LNCaP clone FGC (cell line): ENCODE results near the gene CCDC90B.

Experiments used
- DNase-seq: peaks from one replicate; pipeline ENCODE4 v3.0.0-alpha.2; 2011; ENCODE audit warnings: low read depth
- H3K4me3 ChIP-seq: 2 replicates; pipeline ENCODE4 v1.5.1; 2011; ENCODE audit warnings: mild to moderate bottlenecking, low read depth, low read length, control low read depth
- TF ChIP-seq, protein P1 (sequence below): IDR thresholded peaks from 2 replicates; pipeline ENCODE4 v1.5.1; 2012; ENCODE audit warnings: mild to moderate bottlenecking; ENCODE audit not compliant: control insufficient read depth, insufficient read depth; ENCODE audit errors: extremely low read depth

The CCDC90B gene, protein sequence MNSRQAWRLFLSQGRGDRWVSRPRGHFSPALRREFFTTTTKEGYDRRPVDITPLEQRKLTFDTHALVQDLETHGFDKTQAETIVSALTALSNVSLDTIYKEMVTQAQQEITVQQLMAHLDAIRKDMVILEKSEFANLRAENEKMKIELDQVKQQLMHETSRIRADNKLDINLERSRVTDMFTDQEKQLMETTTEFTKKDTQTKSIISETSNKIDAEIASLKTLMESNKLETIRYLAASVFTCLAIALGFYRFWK

DNA sequence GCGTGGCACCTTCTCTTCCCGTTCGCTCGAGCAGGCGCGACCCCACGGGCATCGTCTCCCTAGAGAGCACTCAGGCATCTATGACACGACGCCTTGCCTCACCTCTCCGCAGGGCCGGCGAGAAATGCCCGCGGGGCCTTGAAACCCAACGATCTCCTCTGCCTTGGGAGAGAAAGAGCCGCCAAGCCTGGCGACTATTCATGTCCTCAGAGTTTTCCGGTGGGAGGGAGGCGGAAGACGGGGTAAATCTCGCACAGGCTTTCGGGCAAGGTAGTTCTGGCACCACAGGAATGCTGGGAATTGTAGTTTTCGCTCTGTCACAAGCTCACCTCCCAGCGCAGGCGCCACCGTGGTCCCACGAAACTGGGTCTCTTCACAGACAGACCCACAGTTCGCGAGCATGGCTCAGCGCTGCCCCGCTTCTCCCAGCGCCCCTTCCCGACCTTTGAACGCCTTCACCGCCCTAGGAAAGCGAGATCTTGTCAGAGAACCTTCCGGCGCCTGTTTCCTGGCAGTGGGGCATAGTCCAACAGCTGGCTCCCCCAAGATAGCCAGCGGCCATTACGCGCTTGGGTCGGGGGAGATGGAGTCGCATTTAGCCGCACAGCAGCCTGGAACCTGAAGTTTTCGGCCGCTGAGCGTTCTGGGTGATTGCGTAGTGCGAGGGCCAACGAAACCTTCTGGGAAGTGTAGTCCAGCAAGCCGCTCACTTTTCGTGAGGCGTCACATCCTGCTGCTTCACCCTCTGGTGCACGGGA is at the start of gene CCDC90B:
TSS of gene CCDC90B (minus strand) at position 597 of the 758 bp plus-strand sequence. CDS start at position 202, 395 bp downstream.
- TF ChIP-seq, protein P1, sequence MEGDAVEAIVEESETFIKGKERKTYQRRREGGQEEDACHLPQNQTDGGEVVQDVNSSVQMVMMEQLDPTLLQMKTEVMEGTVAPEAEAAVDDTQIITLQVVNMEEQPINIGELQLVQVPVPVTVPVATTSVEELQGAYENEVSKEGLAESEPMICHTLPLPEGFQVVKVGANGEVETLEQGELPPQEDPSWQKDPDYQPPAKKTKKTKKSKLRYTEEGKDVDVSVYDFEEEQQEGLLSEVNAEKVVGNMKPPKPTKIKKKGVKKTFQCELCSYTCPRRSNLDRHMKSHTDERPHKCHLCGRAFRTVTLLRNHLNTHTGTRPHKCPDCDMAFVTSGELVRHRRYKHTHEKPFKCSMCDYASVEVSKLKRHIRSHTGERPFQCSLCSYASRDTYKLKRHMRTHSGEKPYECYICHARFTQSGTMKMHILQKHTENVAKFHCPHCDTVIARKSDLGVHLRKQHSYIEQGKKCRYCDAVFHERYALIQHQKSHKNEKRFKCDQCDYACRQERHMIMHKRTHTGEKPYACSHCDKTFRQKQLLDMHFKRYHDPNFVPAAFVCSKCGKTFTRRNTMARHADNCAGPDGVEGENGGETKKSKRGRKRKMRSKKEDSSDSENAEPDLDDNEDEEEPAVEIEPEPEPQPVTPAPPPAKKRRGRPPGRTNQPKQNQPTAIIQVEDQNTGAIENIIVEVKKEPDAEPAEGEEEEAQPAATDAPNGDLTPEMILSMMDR: peak; percentile 73
- peak within 1 kb of the TSS; percentile 88 for H3K4me3 ChIP-seq
- peak; percentile 96 for DNase-seq

DNA sequence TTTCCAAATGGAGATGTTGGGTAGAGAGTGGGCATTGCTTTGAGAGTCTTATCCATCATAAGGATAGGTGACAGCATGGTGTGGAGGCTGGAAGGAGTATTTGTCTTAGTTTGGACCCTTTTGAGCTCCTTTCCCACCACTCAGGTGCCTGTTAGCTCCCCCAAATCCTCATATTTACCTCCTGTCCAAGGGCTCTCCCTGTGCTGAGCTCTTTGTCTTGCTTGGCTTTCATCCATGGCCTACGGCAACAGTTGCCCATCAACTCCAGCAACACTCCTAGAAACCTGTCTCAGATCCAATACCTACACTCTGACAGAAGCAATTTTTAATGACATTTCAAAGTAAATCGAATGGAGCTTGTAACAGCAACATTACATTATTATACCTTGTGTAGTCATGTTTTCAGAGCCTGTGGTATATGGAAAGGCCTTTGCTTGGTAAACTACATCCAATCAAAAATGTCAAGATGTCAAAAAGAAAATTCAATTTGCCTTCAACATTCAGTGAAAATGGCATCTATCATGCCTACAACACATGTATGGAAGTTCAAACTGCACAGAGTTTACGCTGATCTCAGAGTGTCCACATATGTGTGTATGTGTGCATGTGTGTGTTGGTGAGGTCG is 49.4 kb upstream of the CCDC90B start:
- no peak overlapping the region for H3K4me3 ChIP-seq
- TF ChIP-seq, protein P1: no peak
- DNase-seq: peak; percentile 23

DNA sequence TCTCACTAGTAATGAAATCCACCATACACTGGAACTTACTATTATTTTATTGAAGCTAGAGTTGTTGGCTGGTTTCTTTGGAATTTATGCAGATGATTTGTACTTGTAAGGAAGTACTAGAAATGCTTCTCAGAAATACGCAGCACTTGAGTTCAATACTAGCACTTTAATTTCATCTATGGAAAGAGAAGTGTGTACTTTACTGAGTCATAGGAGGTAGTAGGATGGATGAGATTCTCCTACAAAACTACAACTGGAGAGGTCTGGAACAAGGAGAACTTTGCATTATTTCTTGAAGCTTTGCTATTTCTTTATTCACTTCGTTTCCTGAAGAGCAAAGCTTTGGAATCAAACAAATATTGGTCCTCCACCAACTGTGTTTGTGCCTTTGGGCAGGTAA is 44.1 kb upstream of the CCDC90B start:
- no peak overlapping the region for H3K4me3 ChIP-seq
- no peak for DNase-seq
- TF ChIP-seq, protein P1: no peak

DNA sequence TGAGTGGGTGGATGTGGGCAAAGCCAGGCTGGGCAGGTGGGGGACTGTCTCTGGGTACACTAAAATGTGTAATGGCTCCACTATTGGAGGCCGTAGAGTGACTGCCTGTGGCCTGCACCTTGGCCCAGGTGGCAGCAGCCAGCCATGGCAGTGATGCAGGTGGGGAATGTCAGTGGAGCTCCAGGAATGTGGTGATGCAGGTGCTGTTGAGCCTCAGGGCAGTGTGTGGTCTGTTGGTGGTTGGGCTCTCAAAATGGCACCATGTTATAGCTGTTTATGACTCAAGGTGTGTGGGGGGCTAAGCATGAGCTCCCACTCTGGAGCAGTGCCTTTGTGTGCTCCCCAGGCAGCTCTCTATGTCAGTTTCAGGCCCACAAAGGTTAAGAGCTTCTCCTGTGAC is 40.2 kb upstream of the CCDC90B start:
- no peak for DNase-seq
- TF ChIP-seq, protein P1: no peak
- no peak overlapping the region for H3K4me3 ChIP-seq

DNA sequence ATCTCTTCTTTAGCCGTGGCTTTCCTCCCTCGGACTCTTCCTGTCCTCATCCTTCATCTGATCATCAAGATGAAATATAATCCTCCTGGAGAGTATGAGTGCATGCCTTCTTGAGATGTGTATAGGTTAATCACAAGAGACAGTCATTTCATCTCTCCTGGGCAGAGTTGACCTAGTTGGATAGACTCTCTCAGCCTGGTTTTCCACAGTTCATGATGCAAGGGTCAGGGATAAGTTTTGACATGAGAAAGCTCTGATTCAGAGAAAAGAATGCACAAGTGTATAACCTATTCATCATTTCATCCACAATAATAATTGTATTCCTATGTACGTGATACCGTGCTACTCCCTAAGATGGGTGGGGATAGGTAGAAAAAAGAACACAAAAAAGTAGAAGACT is 33.2 kb upstream of the CCDC90B start:
- TF ChIP-seq, protein P1: no peak
- H3K4me3 ChIP-seq: no peak overlapping the region
- DNase-seq: no peak

DNA sequence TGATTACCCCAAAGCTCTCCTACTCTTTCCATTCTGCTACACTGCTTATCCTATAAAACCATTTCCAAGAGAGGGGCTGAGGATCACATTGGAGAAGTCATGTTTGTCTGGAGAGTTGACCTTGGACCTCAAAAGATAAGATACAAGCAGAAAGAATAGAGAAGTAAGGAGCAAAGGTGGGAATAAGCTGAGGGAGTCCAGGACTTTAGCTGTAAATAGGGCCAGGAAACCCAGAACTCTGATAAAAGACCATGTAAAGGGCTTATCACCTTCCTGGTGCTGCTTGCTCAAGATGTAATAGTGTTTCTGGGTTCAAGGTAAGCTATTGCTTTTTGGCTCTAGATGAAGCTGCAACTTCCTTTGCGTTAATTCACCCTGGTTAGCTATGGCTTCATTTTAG is 32.8 kb upstream of the CCDC90B start:
- no peak for DNase-seq
- TF ChIP-seq, protein P1: no peak
- no peak overlapping the region for H3K4me3 ChIP-seq
